NCI-H82 treated with DMSO at 0.1 percent for 48 hours (cell line): ENCODE measurements around the gene PROM1.

ENCODE experiments used
- DNase-seq: peaks from one replicate; lab custom pipeline; 2025; ENCODE audit not compliant: unreplicated experiment; lab: John Stamatoyannopoulos, UW

The PROM1 gene

DNA sequence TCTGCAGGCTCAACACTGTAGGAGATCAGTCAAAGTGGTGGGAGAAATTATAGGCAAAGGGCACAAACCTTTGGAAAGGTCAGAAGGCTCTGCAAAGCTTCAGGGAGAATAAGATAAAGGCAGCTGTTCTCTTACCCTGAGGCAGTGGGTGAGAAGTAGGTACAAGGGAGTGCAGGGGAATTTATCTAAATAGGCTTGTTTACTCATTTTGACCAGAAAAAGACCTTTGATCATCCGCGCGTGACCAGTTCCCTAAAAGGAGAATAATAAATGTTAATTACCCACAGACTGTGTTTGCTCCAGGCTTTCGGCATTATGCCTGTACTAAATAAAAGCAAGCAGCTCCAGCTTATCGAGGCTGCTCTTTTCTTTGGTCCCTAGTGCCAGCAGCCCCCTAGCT lies 130.2 kb downstream of the PROM1 start:
- DNase-seq = no peak

DNA sequence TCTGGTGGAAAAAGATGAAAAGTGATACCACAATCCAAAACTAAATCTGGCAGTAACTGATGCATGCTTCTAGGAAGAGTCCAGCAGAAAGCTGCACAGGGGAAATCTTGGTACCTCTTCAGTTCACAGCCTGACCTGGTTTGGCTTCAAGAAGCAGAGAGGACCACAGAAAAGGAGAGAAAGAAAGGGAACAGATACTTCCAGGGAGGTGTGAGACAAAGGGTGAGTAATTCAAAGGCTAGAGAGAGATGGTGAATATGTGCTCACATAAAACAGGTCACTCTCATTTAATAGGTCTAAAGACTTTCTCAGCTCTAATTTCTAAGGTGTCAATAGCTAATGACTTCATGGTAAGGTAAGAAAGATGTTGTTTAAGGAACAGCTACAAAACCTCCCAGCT lies 132.0 kb downstream of the PROM1 start:
- no peak for DNase-seq

DNA sequence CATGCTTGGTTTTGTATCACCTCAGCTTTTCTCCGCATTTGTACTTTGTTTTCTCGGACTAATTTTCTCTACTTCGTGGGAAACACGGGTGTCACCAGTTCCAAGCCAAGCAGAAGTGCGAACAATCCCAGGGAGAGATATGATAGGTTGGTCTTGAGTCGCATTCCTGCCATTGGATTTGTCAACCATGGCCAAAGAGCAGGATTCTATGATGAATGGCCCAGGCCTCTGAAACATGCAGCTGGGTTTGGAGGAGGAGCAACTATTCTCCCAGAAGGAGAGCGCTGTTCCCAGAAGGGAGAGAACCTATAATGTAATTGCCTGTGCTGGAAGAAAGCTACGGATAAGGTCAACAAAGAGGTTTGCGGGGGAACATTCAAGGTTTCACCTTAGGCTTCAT lies 135.0 kb downstream of the PROM1 start:
- no peak for DNase-seq

DNA sequence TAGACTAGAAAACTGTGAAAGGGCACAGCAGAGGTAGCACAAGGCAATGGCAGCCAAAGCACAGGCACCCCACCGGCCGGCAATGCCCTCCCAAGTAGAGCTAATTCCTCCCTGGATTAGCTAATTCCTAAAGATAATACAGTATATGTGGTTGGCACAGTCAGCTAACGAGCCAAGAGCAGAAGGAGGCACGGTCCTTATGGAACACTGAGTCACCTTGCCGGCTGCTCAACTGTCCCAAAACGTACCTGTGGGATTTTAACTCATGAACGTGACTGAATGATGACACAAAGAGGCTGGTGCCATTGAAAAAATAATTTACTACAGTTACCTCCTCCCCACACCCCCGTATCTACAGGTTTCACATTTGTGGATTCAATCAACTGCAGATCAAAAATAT lies 136.1 kb downstream of the PROM1 start:
- DNase-seq = no peak

DNA sequence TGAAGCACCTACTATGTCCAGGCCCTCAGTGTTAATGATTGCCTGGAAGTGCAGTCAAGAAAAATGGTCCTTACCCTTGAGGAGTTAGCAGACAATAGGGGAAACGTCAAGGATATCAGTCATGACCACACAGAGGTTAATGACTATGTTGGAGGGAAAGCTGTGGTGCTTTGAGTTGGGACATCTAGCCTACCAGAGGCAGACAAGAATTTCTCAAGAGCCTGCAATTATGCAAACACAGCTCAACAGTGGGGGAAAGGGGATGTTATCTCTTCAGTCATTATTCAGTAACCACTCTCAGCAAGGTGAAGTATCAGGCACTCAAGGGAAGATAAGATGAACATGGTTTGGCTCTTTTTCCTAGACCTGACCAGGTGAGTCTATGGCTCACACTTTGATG lies 138.3 kb downstream of the PROM1 start:
- DNase-seq = no peak

DNA sequence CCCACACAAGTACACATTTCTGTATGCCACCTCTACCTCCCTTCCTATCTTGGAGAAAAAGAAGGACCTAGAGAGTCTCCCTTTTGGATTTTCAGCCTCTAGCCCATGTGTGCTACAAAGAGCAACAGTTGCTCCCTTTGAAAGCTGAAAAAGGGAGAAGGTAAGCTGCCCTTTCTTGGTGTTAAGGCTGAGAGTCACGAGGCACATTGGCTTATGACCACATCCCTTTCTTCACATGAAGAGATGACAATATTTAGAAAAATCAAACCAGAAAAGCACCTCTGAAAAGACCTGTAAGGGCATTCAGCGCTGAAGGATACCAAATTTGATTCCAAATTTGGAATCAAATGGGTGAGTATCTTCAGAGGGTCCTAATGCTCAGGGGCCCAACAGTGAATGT lies 138.9 kb downstream of the PROM1 start:
- DNase-seq = no peak

DNA sequence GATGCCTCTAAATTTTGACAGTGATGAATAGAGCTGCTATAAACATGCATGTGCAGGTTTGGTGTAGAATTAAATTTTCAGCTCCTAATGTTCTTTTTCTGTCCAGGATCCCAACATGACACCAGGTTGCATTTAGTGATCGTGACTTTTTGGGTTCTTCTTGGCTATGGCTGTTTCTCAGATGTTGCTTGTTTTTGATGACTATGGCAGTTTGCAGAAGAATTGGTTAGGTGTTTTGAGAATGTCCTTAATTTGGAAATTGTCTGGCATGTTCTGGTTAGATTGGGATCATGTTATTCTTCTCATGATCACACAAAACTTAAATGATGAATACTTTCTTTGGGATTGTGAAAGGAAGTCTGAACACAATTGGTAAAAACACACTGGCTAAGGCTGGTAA lies 141.5 kb downstream of the PROM1 start:
- no peak for DNase-seq

DNA sequence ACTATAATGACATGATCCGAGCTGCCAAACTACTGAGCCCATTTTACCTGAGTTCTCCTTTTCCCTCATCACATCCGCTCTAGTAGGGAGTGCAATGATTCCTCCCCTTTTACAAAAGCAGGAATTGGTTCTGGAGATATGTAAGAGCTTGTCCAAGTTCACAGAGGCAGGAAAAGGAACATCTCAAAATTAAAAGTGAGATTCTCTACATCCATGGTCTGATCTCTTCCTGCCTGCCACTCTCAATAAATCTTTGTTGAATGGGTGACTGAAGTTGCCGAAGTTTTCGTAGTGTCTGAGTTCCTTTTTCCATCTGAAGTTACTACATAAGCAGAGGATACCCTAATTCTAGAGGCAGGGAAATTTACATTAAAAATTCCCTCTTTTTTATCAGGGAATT lies 145.2 kb downstream of the PROM1 start, which contains the start of gene FGFBP1:
Gene FGFBP1, minus strand, starts transcription at position 101 of the 400 bp plus-strand sequence. CDS start 2,108 bp downstream, outside the sequence.
- no peak for DNase-seq

DNA sequence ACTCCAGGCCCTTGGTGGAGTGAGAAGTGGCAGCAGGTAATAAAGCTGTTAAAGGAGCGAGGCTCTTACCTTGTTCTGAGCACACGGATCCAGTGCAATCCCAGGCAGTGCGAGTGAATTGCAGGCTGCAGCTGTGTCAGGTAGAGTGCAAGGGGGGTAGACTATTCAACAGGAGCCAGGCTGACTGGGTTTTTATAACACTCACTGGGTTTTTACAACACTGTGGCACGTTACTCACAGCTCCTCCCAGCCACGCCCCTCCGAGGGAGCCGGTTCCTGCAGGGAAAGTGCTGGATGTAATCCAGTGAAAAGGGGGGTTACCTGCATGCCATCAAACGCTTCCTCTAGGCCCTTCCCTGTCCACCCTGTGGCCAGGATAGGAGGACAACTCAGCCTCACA lies 145.6 kb downstream of the PROM1 start:
- DNase-seq = no peak

DNA sequence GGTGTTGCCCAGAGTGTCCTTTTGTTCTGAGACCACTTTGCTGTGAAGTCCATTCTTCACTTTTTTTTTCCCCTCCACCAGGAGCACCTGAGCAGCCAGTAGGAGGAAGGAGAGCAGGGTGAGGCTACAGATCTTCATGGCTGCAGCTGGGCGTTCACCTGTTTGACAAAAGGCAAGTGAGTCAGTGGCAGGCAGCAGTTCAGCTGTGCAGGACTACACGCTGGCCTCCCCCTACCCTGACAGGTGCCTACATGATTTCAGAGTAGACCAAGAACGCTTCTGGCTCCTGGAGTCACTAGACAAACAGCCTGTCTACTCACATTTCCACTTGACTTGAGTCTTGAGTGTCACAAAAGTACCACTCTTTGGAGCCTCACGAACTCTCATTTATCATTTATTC lies 147.3 kb downstream of the PROM1 start:
- no peak for DNase-seq

DNA sequence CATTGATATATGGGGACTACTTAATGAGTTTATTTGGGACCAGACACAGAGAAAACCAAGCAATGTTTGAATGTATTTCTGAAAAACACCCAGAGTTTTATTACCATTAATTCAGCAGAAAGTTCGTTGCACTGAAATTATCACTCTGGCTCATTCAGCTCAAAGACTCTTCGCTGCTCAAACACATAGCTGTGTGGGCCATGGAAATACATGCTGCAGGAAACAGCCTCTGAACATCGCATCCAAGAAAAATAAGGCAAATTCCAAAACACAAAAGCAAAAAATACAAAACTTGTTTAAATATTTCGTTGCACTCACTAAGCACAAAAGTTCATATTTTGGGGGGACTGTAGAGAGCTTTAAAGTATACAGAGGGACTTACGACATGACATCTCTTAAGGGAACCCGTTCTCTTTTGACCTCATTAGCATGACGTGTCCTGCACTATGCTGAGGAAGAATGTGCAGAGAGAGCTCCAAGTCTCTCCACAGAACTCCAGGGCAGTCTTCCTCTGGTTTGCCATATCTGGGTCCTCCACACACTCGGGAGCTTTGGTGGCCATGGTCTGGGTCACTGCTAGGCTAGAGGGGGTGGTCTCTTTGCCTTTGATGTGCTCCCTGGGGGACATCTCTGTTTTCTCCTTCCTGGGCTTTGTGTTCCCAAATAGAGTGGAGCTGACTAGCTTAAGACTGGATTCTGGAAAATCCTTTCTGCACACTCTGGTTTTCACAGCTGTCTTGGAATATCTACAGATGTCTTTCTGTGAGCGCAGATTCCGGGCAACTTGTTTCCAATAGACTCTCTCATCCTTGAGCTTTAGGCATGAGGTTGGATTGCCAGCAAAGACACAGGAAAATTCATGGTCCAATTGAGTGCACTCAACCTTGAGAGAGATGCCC lies 148.1 kb downstream of the PROM1 start:
- no peak for DNase-seq

DNA sequence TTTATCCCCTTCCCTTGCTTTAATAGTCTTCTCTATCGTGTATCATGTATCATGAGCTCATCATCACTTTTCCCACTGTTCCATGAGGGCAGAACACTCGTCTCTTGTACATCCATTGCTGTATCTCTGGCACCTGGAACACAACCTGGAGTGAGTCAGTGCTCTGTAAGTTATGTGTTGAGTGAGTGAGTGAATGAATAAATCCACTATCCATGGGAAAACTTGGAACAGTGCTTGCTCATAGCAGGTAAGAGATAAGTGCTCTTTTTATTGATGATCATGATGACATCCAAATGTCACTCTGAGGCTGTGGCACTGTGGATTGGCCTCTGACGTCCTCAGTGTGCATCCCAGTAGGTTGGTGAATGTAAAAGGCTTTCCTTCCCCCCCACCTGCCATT lies 149.6 kb downstream of the PROM1 start:
- no peak for DNase-seq

DNA sequence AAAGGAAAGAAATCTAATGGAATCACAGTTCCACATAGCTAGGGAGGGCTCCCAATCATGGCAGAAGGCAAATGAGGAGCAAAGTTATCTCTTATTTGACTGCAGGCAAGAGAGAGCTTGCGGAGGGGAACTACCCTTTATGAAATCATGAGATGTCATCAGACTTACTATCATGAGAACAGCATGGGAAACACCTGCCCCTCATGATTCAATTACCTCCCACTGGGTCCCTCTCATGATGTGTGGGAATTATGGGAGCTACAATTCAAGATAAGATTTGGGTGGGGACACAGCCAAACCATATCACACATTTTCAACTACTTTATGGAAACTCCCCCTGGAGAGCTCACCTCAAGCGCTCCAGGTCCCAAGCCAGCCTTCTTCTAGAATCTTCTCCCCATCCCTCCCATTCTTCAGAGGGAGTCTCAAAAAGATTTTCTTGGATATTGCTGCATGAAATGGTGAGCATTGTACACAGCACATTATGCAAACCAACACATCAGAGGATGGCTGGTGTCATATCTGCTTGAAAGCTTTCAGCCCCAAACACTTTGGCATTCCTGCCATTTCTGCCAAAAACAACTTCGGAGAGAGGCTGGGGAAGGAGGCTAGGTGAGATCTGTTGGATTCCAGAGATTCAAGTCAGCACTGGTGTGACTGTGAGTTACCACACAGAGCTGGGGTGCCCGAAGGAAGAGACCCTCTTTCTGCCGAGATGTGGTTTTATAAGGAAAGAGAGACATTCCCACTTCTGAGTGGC lies 152.2 kb downstream of the PROM1 start:
- no peak for DNase-seq

DNA sequence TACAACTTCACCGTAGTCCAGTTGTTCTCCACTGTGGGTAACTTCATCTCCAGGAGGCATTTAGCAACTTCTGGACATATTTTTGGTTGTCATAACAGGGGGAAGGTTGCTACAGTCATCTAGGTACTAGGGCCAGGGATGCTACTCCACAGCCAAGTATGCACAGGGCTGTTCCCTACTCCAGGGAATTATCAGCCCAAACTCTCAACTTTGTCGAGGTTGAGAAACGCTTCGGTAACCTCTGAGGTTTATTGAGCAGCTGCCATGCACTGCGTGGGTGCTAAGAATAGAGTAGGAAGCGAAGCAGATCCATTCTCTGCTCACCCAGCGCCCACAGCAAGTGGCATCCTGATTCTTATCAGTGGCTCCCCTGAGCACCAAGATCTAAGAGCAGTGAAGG lies 153.5 kb downstream of the PROM1 start:
- DNase-seq = no peak

DNA sequence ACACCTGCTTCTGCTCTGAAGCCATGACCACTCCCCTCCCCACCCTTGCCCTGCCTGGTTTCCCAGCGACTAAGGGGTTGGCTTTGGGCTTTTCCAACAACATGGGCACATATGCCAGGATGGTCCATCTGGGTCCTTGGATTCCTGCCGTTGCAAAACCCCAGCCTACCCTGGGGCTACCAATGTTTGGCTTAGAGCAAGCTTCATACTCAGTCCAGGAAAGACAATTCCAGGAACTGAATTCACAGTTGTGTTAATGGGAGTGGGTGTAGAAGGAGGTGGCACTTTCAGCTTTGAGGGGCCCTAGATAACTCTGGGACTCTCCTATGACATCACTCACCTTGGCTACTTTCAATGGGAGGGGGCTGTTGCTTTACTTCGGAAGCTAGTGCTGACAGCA lies 154.3 kb downstream of the PROM1 start:
- no peak for DNase-seq

DNA sequence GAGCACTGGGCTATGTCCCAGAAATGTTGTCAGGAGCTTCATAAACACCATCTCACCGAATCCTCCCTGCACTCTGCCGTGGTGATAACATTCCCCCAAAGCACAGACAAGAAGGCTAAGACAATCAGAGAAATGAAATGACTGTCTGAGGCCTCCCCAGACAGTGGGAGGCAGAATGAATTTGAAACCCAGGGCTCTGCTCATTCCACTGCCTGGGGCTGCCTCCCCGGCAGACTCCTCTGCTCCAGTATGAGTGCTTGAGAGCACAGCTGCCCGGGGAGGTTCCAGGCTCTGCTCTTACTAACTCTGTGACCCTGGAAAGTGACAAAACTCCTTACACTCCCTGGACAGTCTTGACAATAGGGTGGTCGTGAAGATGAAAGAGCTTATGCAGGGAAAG lies 154.9 kb downstream of the PROM1 start:
- DNase-seq = no peak

DNA sequence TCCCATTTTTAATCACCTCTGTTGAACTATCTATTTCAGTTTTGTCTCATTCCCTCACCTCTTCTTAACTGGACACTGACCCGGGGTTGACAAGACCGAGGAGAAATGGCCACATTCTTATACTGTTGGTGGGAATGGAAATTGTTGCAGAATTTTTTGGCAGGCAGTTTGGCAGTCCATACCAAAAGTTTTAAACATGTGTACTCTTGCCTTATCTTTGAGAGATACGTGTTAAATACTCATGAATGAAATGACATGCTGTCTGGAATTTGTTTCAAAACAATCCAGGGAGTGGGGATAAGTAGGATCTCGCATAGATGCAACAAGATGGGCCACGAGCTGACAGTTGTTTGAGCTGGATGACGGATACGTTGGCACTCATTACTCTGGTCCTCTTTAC lies 157.3 kb downstream of the PROM1 start:
- DNase-seq = no peak

DNA sequence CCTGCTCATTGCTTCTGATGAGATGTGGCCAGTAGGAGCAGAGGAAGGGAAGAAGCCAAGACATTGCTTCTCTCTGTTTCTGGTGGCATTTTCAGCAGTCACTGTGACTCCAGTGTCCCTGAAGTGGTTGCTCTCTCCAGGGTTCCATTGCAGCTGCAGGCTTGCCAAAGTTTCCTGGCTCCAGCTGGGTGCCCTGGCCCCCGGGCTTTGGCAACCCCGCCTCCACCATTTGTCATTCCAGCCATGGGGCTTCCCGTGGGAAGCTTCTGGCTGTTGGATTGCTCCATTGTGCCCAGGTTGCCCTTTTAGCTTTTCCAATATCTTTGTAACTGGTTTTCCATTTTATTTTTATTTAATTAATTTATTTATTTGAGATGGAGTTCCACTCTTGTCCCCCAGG lies 158.0 kb downstream of the PROM1 start:
- no peak for DNase-seq

DNA sequence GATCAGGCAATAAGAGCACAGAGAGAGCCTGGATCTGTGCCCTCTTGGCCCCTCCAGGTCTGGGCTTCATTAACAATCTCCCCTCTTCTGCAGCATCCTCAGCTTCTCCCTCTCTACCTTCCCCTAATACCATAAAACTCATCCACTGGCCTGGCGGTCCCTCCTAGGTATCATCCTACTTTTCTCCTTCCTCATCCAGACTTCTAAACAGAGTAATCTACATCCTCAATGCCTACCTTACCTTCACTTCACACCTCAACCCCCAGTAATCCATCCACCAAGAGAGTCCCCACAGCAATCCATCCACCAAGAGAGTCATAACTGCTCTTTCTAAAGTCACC lies 162.3 kb downstream of the PROM1 start:
- no peak for DNase-seq

DNA sequence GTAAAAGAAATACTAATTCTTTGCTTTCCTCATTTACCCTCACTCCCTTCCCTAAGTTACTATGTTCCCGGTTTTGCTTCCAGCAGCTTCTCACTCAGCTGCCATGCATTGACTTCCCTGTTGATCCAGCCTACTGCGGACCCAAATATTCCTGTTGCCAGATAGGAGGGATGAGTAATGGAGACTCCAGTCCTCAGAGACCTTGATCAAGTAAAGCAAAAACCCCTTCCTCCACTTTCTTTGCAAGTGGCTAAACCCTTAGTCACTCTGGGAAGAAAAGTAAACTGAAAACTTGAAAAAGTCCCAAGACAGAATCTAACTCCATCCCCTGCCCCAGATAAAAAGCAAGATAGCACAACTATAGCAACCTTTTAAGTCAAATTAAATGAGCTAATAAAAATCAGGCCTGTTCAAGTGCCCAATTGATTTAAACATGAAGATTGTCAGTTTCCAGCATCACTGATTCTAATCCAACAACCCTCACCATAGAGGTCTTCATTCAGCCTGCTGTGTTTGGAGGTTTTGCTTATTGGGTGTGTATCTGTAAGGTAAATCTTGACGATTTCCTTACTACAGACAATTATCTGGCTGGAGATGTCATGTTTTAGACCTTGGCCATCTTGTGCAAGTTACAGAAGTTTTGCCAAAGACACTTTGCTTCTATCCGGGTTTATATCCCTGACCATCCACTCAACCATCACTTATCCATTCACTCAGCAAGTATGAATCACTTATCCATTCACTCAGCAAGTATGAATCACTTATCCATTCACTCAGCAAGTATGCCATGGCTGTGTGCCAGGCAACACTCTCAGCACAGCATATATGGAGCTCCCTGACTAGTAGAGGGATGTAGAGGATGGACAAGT lies 162.9 kb downstream of the PROM1 start:
- no peak for DNase-seq

DNA sequence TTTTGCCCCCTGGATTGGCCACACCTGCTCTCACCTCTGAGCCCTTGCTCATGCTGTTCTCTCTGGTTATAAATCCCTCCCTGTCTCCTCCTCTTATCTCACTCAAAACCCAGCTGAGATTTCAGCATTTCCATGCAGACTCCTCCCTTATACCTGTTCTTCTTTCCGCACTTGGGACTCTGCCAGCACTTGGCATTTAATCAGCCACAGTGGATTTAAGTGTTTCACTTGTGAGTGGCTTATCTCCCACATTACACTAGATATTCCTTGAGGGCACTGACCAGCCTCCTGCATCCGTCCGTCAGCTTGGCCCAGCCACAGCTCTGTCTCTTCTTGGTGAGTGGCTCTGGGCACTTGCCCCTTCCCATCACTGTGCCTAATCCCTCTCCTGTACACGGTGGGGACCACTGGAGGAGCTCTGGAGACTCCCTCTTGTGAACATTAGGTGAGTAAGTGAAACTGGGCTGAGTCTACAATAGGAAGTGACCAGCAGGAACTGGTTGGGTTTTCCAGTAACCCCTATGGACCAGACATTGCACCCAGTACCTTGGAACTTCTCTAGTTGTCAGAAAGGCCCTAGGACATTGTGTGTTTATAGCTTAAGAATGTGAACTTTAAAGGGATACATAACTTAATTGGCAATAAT lies 165.2 kb downstream of the PROM1 start:
- DNase-seq = no peak
